D341Med (cell line): ENCODE measurements around the gene PRKAG2.
"Not testable (repeated sequence)": the region's sequence is repeated elsewhere in the genome, so short reads cannot be mapped to it uniquely, and the experiment has no call there.

Source experiments
- DNase-seq: peaks from one replicate; pipeline ENCODE4 v3.0.0; 2012; ENCODE audit warnings: low spot score

The PRKAG2 gene

DNA sequence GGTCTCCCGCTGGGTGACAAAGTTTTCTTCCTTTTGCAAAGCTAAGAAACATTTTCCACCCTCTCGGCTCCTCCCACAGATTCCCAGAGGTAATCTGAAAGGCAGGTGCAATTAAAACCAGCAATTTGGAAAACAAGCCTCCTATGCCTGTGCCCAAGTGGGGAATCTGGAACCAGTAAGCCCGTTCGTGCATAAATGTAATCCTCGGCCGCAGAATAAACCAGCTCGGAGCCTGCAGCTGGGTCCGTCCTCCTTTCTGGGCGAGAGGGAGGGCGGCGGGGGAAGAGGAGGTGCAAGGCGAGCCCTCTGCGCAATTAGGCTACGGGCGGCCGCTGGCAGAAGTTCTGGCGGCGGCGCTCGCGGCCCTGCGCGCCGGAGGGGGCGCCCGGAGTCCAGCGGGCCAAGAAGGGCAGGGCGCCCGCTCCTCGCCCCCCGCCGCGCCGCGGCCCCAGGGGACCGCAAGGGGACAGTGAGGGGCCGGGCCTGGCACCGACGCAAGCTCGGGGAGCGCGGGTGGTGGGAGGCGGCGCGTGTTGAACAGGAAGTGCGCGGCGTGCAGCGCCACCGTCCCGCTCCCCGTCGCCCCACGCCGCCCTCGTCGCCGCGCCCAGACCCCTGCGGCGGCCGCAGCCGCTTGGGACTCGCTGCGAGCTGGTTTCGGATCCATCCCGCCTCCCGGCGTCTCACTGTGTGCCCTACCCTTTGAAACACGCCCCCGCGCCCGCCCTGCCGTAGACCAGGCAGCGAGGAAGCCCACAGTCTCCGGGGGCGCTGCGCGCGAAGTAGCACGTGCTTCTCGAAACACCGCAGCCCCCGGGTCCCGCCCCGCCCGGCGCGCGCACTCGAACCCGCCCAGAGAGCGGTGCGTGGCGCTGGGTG, at the start of gene PRKAG2:
PRKAG2 (minus strand) TSS at position 217 of the 879 bp plus-strand sequence. CDS start 495 bp downstream, outside the sequence.
- peak; percentile 81 for DNase-seq

DNA sequence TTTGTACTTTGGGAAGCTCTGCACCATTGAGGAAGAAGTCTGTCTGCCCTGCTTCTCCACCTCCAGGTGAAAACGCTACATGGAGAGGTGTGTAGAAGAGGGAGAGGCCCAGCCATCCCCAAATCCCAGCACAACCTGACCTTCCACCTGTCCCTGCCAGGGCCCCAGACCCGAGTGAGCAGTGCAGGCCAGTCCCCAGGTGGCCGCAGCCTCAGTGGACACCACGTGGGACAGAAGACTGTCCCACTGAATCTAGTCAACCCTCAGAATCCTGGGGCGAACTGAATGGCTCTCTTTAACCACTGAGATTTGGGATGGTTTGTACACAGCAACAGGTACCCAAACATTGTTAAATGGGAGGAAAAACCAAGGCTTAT, 49.4 kb upstream of the PRKAG2 start:
- no peak for DNase-seq

DNA sequence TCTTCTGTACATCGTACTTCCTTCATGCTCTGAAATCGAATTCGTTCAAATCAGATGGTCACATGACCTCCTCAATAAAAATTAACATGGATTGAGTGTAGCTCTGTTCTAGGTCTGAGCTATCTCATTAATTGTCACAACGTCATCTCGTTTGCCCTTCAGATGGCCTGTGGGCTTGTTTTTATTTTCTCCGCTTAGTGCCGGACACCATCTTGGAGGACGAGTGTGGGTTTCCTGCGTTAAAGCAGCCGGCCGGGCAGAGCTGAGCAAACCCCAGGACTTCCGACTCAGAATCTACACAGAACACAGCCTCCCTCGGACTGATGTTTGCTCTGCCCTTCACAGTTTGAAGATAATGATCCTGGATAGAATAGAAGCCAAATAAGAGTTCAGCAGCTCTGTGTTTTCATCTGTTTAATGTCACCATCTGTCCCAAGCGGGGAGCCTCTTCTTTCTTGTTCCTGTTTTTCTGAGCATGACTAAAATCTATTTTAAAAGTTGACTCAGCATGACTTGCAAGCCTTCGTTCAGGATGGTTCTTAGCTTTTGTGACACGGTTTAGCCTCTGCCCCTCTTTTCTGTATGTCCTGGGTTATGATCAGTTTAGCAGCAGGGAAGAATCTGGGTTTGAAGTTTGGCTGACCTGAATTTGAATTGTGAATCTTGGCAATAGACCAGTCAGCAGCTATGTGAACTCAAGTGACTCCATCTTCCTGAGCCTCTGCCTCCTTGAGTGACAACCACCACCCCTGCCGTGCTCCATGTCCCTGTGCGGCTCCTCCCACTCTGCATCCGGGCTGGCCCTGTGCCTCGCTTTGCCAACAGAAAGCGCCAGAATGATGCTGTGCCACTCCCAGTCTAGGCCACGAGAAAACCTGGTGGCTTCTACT, 48.8 kb upstream of the PRKAG2 start:
- no peak for DNase-seq

DNA sequence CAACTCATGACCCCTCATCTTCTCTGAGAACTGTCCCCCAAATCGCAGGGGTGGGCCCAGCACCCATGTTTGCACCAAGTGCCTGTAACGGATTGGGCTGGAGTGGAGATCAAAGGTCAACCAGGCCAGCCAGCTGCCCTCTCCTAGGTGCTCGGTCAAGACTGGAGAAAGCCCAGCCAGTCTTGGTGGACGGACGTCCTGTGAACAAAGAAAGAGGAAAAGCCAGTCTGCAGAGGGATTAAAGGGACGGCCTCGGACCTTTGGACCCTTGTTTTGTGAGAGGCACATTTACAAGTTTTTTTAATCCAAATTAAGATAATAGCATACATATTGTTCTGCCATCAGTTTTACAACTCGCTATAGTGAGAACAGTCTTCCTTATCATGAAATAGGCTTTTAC, 47.6 kb upstream of the PRKAG2 start:
- DNase-seq, result no peak

DNA sequence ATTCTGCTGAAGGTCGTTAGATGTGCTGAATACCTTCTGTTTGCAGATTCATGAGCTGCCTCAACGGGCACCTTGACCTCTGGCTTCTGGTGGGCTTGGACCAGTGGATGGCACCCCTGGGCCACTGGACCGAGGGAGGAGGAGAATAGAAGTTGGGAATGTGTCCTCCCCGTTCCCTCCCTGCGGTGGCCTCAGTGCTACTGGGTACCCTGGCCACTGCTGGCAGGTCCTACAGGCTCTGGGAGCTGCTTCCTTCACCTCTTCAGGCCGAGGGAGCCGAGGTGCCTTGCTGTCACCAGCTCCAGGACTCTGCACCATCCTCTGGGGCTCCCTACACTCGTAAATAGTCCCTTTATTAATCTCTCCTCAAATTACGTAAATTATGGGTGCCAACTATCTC, 47.1 kb upstream of the PRKAG2 start:
- DNase-seq, result no peak

DNA sequence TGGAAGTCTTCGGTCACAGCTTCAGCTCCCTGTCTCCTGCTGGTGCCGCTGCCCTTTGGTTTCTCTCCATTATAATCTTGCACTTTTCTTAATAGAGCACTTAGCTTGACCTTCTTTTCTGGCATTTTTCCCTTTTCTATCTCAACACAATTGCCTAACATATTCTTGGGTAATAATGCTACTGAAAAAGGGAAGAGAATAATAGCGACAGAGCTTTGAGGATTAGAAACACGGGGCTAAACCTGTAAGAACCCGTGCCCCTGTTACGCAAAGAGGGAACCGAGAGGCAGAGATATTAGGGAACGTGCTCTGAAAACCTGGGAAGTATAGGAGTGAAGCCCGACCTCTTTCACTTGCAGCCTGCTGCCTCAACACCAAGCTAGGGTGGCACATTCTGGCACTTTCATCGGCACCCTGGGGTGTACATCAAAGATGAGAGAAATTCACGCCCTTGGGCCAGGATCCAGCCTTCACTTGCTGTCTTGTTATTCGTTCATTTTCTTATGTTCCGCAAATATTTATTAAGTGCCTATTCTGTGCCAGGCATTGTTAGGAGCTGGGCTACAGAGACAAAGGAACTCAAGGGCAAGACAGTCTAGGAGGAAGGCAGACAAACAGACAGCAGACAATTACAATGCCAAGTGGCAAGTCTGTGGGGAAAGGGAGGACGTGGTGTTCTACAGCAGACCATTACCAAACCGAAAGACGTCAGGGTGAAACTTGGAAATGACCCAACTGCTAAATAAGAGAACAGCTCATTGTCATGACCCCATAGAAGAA, 46.4 kb upstream of the PRKAG2 start:
- no peak for DNase-seq

DNA sequence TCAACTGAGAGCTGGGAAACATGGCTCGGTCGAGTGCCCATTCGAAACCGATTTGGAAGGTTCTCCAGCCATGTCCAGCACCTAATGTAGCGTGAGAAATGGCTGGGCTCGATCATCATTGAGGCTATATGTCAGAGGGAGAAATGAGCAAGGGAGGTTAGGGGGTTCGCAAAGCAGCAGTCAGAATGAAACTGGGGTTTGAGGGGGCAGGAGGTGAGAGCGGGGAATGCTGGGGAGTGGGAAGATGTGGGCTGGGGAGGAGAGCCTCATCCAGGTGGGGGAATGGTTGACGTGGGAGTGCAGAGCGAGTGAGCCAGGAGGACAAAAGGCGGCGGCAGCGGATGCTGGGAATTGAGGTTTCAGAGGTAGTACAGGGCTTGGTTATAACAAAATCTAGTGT, 44.5 kb upstream of the PRKAG2 start:
- no peak for DNase-seq

DNA sequence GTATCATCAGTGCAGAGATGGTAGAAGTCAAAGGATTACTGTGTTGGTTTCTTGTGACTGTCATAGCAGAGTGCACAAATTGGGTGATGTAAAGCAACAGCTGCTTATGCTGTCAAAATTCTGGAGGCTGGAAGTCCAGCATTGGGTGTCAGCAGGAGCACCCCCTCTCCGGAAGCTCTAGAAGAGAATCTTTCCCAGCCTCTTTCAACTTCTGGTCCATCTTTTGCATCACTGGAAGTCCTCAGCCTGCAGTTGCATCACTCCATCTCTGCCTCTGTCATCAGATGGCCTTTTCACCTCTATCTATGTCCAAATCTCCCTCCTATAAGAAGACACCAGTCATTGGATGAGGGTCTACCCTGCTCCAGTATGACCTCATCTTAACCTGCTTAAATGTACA, 43.6 kb upstream of the PRKAG2 start:
- no peak for DNase-seq

DNA sequence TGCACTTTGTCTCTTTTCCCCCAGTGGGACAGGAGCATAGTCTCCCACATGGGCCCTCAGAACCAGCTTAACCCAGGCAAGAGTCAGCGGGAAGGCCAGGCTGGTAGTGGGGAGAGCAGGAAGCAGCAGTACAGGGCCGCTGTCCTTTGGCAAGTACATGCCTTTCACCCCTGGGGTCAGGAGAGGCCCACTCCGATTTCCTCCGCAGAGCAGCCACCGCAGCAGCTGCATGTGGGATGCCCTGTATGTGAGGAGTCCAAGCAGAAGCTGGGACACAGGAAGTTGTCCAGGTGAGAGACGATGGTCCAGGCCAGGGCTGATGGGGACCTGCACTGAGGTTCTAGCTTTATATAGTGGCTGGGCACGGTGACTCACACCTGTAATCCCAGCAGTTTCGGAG, 42.7 kb upstream of the PRKAG2 start:
- DNase-seq, result no peak

DNA sequence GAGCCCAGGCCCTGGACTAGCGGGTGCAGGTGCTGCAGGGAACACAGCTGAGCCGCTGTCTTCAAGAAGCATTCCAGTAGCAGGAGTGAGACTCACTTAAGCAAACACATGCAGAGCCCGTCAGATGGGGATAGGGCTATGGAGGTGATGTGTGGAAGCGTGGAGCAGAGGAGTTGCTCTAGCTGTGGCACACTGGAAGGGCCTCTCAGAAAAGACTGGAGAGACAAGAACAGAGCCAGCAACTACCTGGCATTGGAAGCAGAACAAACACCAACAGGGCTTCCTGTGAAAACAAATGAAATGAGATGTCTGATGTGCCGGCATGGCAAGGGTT, 41.6 kb upstream of the PRKAG2 start:
- no peak for DNase-seq

DNA sequence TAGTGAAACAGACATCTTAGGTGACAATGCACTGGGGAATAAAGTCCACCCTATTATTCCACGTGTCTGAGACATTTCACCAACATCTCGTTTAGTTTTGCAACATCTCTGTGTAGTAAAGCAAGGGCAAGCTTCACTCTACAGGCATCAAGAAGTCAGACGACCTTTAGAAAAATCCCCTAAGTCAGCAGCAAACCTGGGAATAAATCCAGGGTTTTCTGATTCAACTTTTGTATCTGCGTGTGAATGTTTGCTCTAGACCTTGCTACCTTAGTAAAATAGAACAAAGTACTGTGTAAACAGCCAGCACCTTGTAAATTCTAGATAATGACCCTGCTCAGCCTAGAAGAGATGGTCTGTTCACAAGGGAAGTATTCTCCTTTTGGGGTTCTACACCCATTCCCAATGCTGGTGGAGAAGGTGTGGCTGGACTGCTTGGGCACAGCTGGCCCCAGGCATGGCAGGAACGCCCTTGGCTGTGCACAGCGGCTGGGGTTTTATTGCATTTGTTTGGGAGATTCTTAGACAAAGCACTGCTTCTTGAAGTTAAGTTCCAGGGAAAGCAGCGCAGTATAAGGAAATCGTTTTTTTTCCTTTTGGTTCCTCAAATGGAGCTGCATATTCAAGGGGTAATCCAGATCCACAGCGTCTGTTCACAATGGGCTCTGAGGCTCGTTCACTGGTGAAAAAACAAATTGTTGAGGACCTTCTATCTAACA, 41.0 kb upstream of the PRKAG2 start:
- DNase-seq, result no peak

DNA sequence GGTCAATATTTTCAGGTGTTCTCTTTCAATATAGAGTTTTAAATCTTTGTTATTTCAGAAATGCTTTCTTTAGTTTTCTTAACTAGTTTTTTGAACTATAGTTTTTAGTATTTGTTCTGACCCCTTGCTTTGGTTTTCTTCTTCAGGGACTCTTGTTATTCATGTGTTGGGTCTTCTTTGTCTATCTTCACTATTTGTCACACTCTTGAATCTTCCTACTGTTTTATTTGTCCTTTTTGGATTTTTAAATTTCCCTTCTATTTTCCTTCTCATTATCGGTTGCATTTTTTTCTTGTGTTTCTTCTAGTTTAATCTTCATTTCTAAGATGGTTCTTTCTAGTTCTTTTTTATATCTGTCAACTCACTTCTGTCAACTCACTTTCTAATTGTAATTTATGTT, 37.1 kb upstream of the PRKAG2 start:
- DNase-seq, result no peak

DNA sequence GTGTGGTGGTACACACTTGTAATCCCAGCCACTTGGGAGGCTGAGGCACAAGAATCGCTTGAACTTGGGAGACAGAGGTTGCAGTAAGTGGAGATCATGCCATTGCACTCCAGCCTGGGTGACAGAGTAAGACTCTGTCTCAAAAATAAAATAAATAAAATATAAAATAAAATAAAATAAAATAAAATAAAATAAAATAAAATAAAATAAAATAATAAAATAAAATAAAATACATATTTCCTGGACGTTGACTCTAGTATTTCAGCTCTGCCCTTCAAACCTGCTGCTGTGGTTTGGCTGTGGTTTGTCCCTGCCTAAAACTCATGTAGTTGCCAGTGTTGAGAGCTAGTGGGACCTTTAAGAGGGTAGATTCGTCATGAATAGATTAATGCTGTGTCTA, 33.7 kb upstream of the PRKAG2 start:
- DNase-seq, result not testable (repeated sequence)

DNA sequence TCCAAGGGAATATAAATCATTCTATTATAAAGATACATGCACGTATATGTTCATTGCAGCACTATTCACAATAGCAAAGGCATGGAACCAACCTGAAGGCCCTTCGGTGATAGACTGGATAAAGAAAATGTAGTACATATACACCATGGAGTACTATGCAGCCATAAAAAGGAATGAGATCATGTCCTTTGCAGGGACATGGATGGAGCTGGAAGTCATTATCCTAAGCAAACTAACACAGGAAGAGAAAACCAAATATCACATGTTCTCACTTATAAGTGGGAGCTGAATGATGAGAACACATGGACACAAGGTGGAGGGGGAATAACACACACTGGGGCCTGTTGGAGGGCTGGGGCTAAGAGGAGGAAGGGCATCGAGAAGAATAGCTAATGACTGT, 30.2 kb upstream of the PRKAG2 start:
- DNase-seq, result not testable (repeated sequence)

DNA sequence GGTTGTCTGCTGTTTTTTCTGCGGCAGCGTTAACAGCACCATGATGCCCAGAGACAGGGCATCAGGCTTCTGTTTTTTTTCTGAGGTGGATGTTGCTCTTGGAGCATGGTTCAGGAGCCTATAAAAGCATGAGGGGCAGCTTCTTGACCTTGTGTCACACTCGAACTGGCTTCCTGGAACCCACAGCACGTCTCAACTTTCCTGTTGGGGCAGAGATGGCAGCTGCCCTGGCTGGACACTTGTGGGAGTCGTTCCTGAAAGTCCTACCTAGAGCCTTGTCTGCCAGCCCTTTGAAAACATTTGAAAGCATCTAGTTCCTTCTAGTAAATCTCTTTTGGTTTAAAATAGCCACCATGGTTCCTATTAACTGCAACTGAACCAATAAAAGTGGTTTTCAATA, 28.9 kb upstream of the PRKAG2 start:
- no peak for DNase-seq

DNA sequence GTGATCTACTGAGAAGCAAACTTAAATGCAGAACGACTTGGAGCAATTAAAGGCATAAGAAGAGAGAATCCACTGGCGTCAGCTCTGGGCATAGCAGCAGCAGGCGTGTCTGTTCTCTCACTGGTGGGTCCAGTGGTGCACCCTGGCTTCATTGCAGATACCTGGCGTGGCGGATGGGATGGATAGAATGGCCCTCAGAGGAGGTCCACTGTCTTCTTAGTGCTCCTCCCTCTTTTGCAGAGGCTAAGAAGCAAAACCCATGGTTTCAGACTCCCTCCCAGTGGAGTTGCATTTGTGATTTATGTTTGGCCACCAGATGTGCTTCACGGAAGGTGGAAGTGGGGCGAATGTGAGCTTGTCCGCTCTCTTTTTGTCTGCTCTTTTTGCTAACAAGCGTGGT, 28.4 kb upstream of the PRKAG2 start:
- DNase-seq, result no peak

DNA sequence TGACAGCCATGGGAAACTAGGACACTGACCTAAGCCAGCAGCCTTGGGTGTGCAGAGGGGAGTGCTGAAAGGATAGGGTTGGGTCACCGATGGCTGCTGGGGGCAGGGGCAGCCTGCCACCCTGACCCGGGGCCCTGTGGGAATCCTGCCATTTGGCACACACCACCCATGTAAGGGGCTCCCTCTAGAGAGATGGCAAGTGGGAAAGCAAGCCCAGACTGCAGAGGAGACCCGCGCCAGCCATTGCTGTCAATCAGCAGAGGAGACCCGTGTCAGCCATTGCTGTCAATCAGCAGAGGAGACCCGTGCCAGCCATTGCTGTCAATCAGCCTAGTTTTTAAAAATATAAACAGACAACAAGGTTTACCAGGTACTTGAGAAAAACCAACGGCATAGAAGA, 27.4 kb upstream of the PRKAG2 start:
- DNase-seq, result no peak

DNA sequence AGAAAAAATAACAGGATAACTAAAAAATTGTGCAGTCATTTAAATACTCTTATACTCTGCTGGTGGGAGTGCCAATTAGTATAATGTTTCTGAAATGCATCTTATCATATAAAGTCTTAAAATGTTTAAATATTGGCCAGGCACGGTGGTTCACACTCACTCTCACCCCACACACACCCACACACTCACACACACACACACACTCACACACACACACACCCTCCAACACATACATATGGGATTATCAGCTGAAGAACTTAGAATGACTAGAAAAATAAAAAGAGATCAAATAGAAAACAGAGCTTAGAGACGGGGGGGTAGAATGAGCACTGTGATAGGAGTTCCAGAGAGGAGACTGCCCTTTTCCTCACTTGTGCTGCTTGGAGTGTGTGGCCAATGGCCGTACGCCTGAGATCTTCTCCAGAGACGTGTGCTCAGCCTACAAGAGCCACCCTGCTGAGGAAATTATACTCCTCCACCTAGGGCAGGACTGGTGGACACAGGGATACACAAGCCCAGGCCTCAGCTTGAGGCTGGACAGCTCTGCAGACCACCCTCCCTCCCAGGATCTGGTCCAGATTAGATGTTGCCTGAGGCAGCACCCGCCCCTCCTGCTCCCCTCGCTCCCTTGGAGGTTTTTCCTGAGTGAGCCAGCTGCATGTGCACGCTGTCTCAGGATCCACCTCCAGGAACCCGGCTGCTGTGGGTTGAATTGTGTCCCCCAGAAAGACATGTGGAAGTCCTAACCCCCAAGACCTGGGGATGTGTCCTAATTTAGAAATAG, 26.5 kb upstream of the PRKAG2 start:
- no peak for DNase-seq

DNA sequence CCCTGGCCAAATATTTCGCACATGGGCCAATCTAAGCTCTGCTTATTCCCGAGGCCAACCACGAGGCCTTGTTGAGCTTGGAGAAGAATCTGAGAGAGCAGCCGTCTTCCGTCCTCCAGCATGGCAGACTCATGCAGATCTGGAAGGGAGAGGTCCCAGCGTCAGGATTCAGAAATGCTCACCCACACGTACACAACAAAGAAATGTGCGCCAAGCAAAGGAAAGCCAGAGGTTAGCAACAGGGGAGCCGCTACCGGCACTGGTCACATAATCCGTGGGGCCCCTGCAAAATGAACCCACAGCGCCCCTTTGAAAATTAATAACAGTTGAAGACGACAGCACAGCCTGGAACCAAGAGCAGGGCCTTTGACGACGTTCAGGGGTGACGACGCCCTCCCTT, 25.4 kb upstream of the PRKAG2 start:
- DNase-seq, result no peak

DNA sequence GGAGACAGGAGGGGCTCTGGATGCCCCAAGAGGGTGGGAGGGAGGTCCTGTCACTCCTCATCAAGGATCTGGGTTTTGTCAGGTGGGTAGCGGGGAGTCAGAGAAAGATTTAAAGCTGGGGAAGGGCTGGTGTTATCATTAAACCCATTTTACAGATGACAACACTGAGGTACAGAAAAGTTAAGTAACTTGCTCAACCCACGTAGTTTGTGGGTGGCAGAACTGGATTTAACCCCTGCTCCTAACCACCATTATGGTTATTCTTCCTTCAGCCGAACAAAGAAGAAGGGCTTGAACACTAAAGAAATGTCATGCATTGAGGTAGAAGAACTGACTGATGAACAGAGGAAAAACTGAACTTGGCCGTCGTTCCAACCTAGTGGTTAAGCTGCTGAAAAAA, 24.9 kb upstream of the PRKAG2 start:
- no peak for DNase-seq

DNA sequence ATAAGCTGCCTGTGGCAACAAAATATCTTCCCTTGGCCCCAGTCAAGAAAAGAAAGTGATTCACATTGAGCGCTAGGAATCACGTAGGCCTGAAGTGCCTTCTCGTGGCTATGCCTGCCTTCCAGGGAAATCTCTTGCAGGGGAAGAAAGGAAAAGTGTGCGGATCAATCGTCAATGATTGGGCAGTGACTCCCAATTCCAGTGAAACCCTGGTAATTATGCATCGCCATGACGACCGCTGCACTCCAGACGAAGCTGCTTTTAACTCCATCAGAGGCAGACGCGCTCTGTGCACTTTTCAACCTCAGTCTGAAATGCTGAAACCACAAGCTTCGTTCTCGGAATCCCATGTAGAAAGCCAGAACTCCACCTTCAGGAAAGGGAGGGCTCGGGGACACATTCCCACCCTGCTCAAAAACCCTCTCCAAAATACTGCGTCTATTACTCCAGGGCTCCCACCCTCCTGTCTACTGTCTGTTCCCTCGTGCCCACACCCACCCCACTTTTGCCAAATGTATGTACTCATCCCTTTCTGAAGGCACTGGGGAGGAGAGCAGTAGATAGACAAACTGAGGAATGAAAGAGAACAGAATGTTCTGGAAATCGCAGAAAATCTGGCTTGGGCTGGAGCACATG, 24.2 kb upstream of the PRKAG2 start:
- DNase-seq, result no peak
